Myocyte (in vitro differentiated cells): ENCODE data around the gene PPP1R3C. TPM values are rescaled to one million over a fixed set of nuclear protein-coding genes. Genes with fewer than 3 reads are reported as not detected.

Source experiments
- total RNA-seq: library from RNA; depleted of rRNA; stranded (reverse); fragments of >200 nt; gene quantifications from 2 replicates; pipeline ENCODE4 v1.2.3, GENCODE V29; 2014

PPP1R3C gene
- total RNA-seq, 1 donor from 2014 or later, result 136 TPM

Other genes starting within 250 kb of the PPP1R3C start
- 11.4 and 11.8 TPM in 2 replicates for gene HECTD2, start 222.7 kb downstream of the PPP1R3C start, total RNA-seq
- 23.3 and 24.2 TPM in 2 replicates for gene TNKS2, start 165.4 kb upstream of the PPP1R3C start, total RNA-seq